GM19328 (cell line): ENCODE results near the gene TMEM219.
"Not testable (repeated sequence)": the region's sequence is repeated elsewhere in the genome, so short reads cannot be mapped to it uniquely, and the experiment has no call there.

Experiments used
- ATAC-seq: cut with Tn5 transposase; IDR thresholded peaks from one replicate; pipeline ENCODE4 v1.9.1; 2021; ENCODE audit warnings: mild to moderate bottlenecking, moderate library complexity; ENCODE audit not compliant: unreplicated experiment

The TMEM219 gene

DNA sequence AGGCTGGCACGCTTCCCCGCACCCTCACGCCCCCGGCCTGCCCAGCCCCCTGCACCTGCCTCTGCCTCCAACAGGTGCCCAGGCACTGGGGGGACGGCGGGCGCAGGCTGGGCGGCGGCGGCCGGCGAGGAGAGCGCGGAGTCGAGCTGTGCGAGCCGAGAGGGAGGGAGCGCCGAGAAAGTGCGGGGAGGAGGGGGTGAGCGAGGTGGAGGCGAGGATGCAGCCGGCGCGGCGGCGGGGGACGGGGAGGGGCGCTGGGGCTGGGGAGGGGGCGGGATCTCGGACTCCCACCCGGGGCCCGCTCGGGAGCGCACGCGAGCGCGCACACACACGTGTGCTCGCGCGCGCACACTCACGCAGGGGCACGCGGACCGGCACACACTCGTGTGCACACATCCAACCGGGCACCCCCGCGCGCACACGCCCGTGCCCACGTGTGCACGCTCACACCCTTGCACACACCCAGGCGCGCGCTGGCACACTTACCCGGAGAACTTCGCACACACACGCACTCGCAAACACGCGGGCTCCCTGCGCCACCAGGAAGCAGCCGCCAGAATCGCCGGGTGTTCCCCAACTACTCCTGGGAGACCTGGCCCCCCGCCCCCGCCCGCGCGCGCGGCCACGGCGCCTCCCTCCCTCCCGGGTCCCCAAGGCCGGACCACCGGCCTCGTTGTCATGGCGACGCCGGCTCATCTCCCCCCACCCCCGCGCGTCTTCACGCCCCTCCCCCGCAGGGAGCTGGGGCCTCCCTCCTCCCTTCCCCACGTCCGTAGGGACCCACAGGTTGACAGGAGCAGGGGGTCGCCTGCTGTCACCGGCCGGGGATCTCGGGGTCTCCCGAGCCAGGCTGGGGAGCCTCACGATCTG is 49.2 kb downstream of the TMEM219 start, which contains the start of gene DOC2A:
Gene DOC2A (minus strand): TSS at position 184 of the 870 bp plus-strand sequence. CDS start 805 bp downstream, outside the sequence.
- ATAC-seq = no peak

DNA sequence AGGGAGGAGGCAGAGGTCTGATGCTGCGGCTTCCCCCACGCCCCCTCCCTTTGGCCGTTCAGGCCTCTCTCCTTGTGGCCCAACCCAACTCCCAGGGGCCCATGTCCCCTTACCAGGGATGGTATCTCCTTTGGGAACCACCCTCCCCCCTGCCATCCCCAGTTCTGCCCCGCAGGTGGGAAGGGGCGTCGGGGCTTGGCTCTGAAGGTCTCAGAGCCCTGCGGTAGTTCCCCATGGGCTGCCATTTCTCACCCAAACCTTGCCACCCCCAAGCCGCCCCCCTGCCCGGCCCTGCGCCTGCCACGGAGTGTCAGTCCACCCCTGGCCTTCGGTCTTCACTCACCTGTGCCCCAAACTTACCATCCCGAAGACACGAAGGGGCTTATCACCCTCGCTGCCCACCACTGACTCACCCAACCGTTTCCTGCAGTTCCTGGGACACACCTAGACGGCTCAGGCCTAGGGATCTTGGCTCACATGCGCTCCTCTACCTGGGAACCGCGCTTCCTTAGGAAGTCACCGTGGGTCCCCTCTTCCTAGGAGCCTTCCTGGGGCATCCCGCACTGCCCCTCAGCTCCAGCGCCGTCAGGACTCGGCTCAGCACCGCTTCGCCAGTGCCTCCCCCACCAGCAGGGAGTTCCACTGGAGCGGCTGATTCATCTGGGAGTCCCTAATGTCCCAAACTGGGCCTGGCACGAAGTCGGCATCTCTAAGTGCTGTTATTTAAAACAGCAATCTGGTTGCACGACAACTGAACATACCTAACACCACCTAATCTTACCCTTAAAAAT is 50.0 kb downstream of the TMEM219 start:
- ATAC-seq = no peak

DNA sequence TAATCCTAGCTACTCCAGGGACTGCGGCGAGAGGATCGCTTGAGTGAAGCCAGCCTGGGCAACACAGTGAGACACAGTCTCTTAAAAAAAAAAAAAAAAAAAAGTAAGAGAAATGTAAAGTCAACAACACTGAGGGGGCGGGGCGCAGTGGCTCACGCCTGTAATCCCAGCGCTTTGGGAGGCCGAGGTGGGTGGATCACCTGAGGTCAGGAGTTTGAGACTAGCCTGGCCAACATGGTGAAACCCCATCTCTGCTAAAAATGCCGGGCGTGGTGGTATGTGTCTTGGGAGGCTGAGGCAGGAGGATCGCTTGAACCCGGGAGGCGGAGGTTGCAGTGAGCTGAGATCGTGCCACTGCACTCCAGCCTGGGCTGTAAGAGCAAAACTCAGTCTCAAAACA is 50.7 kb downstream of the TMEM219 start:
- not testable (repeated sequence) for ATAC-seq

- ATAC-seq = not testable (repeated sequence)
Observed at GRCh38 chr16:30015450-30015849, 53.6 kb downstream of the TMEM219 start.

DNA sequence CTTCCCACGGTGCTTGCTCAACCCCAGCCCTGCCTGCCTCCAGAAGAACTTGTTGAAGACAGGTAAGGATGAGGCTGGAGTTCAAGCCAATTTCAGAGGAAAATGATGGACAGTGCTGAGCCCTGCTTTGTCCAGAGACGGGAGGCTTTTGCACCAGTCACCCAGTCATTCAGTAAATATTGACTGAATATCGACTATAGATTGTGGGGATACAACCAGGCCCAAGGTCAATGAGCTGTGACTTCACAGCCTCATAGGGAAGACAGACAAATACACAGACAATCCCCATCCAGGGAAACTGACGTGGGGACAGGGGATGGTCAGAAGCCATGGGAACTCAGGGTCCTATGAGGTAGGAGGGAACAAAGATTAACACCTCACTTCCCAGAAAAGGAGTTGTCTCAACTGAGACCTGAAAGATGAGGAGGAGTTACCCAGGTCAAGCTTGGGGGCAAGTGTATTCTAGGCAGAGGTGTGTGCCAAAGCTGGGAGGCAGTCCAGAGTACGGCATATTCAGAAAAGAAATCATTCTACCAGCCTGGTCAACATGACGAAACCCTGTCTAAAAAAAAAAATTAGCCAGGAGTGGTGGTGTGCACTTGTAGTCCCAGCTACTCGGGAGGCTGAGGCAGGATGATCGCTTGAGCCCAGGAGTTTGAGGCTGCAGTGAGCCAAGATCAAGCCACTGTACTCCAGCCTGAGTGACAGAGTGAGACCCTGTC is 54.8 kb downstream of the TMEM219 start:
- no peak for ATAC-seq

- no peak for ATAC-seq
Observed at GRCh38 chr16:30017277-30017656, 55.4 kb downstream of the TMEM219 start.

- not testable (repeated sequence) for ATAC-seq
Observed at GRCh38 chr16:30017937-30018336, 56.1 kb downstream of the TMEM219 start.

GRCh38 chr16:30018731-30019158 is 56.9 kb downstream of the TMEM219 start:
- no peak for ATAC-seq
